Measurements from ENCODE around the gene CIDEB.

GRCh38 chr14:24274101-24274543, 33.7 kb downstream of the CIDEB start:
- TF ChIP-seq GATA3 (IDR thresholded peaks at IDR 0.05; ENCODE audit: low read depth, low read length) (no peak), GATA2 (IDR thresholded peaks at IDR 0.05; ENCODE audit: low read depth, low read length) (no peak)
